ENCODE data around the gene PPP2R5C.

The PPP2R5C gene

DNA sequence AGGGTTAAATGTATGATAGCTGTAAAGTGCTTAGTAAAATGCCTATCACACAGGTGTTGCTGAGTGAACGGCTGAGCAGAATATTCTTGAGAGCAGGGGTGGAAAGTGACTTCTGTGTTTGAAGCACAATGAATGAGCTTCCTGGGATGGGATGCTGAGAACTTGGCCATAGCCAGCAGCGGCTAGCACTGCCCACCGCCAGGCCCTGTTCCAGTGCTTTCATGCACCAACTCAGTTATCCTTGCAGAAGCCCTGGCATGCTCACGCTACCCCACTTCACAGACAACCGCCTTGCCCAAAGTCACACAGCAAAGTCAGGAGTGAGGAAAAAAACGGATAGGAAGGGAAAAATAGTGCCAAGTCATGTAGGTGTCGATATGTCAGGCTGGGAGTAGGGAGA is 213.7 kb downstream of the PPP2R5C start:
- no peak for DNase-seq
